H1 (cell line): ENCODE measurements around the gene C19orf85. TPM values are rescaled to one million over a fixed set of nuclear protein-coding genes. Genes with fewer than 3 reads are reported as not detected.

Experiments
- BACH1 ChIP-seq: IDR thresholded peaks from 2 replicates; pipeline ENCODE4 v1.6.1; 2012; ENCODE audit warnings: low read length, improper control_type of control experiment
- EGR1 ChIP-seq: IDR thresholded peaks from 2 replicates; pipeline ENCODE4 v1.6.1; 2011; ENCODE audit warnings: low read depth, low read length, borderline replicate concordance
- EP300 ChIP-seq, 2 experiments: IDR thresholded peaks; 1 replicate in 1 of 2; 2 replicates in 1 of 2; pipeline ENCODE4 v1.6.1; 2011 to 2012; ENCODE audit warnings: low read depth in 2 of 2, low read length in 2 of 2, mild to moderate bottlenecking in 2 of 2, borderline replicate concordance in 1 of 2, inconsistent platforms in 1 of 2, moderate library complexity in 1 of 2
- NANOG ChIP-seq: IDR thresholded peaks from 2 replicates; pipeline ENCODE4 v1.6.1; 2011; ENCODE audit warnings: low read length, low read depth, mild to moderate bottlenecking, inconsistent platforms; ENCODE audit not compliant: insufficient read depth, poor library complexity, severe bottlenecking
- PHF8 ChIP-seq: fragments of 200-600 bp; sonication (generic); conservative IDR thresholded peaks from 2 replicates; pipeline ENCODE4 v1.7.1; 2012; ENCODE audit warnings: low read depth, mild to moderate bottlenecking, inconsistent platforms, low read length, moderate library complexity
- RBBP5 ChIP-seq: IDR thresholded peaks from 2 replicates; pipeline ENCODE4 v1.7.1; 2012; ENCODE audit warnings: low read depth, mild to moderate bottlenecking, inconsistent platforms, low read length, moderate library complexity, borderline replicate concordance
- SIN3A ChIP-seq, 2 experiments: IDR thresholded peaks in 1 of 2; conservative IDR thresholded peaks in 1 of 2; 2 replicates each; pipeline ENCODE4 v1.6.1; 2011 to 2012; ENCODE audit warnings: low read length in 2 of 2, improper control_type of control experiment in 1 of 2, low read depth in 1 of 2, mild to moderate bottlenecking in 1 of 2
- TAF7 ChIP-seq: optimal IDR thresholded peaks from 2 replicates; pipeline ENCODE3; 2011; ENCODE audit warnings: low read depth, mild to moderate bottlenecking, inconsistent platforms, low read length, moderate library complexity, borderline replicate concordance
- TBP ChIP-seq: IDR thresholded peaks from 2 replicates; pipeline ENCODE4 v1.6.1; 2011; ENCODE audit warnings: low read depth, low read length, improper control_type of control experiment
- polyA plus RNA-seq, 7 experiments: library from polyadenylated mRNA; depleted of rRNA in 3 of 7; stranded (reverse) in 5 of 7; unstranded in 2 of 7; fragments of >200 nt in 5 of 7; fragments of 200-250 nt in 2 of 7; gene quantifications; 1 replicate in 5 of 7; 2 replicates in 1 of 7; 4 replicates in 1 of 7; pipeline versions ENCODE4 v1.2.1 to v1.2.3, GENCODE V29; 2011 to 2013; ENCODE audit warnings: missing spikeins in 2 of 7, mixed read lengths in 2 of 7
- total RNA-seq: library from RNA; stranded (reverse); fragmentation: NEBNext Ultra II Directional; extraction: Animal tissue kit (Norgen Biotek cat#: 25700); gene quantifications from 2 replicates; pipeline ENCODE4 v1.2.1, GENCODE V29; 2021
- TF ChIP-seq, protein P1 (sequence below): fragments of 300-600 bp; sonication (generic); IDR thresholded peaks from 2 replicates; pipeline ENCODE4 v1.7.1; 2012; ENCODE audit warnings: low read length, moderate library complexity, mild to moderate bottlenecking, inconsistent platforms; ENCODE audit not compliant: insufficient replicate concordance

Gene C19orf85
- total and polyA plus RNA-seq, 2 of the 8 experiments (the other 6 are each of a cell fraction or from before 2014, with no cell fraction given): 2.2 to 3.2 TPM

GRCh38 chr19:55455576-55456235, 8.8 kb downstream of the C19orf85 start (continued):
- TF ChIP-seq, protein P1, sequence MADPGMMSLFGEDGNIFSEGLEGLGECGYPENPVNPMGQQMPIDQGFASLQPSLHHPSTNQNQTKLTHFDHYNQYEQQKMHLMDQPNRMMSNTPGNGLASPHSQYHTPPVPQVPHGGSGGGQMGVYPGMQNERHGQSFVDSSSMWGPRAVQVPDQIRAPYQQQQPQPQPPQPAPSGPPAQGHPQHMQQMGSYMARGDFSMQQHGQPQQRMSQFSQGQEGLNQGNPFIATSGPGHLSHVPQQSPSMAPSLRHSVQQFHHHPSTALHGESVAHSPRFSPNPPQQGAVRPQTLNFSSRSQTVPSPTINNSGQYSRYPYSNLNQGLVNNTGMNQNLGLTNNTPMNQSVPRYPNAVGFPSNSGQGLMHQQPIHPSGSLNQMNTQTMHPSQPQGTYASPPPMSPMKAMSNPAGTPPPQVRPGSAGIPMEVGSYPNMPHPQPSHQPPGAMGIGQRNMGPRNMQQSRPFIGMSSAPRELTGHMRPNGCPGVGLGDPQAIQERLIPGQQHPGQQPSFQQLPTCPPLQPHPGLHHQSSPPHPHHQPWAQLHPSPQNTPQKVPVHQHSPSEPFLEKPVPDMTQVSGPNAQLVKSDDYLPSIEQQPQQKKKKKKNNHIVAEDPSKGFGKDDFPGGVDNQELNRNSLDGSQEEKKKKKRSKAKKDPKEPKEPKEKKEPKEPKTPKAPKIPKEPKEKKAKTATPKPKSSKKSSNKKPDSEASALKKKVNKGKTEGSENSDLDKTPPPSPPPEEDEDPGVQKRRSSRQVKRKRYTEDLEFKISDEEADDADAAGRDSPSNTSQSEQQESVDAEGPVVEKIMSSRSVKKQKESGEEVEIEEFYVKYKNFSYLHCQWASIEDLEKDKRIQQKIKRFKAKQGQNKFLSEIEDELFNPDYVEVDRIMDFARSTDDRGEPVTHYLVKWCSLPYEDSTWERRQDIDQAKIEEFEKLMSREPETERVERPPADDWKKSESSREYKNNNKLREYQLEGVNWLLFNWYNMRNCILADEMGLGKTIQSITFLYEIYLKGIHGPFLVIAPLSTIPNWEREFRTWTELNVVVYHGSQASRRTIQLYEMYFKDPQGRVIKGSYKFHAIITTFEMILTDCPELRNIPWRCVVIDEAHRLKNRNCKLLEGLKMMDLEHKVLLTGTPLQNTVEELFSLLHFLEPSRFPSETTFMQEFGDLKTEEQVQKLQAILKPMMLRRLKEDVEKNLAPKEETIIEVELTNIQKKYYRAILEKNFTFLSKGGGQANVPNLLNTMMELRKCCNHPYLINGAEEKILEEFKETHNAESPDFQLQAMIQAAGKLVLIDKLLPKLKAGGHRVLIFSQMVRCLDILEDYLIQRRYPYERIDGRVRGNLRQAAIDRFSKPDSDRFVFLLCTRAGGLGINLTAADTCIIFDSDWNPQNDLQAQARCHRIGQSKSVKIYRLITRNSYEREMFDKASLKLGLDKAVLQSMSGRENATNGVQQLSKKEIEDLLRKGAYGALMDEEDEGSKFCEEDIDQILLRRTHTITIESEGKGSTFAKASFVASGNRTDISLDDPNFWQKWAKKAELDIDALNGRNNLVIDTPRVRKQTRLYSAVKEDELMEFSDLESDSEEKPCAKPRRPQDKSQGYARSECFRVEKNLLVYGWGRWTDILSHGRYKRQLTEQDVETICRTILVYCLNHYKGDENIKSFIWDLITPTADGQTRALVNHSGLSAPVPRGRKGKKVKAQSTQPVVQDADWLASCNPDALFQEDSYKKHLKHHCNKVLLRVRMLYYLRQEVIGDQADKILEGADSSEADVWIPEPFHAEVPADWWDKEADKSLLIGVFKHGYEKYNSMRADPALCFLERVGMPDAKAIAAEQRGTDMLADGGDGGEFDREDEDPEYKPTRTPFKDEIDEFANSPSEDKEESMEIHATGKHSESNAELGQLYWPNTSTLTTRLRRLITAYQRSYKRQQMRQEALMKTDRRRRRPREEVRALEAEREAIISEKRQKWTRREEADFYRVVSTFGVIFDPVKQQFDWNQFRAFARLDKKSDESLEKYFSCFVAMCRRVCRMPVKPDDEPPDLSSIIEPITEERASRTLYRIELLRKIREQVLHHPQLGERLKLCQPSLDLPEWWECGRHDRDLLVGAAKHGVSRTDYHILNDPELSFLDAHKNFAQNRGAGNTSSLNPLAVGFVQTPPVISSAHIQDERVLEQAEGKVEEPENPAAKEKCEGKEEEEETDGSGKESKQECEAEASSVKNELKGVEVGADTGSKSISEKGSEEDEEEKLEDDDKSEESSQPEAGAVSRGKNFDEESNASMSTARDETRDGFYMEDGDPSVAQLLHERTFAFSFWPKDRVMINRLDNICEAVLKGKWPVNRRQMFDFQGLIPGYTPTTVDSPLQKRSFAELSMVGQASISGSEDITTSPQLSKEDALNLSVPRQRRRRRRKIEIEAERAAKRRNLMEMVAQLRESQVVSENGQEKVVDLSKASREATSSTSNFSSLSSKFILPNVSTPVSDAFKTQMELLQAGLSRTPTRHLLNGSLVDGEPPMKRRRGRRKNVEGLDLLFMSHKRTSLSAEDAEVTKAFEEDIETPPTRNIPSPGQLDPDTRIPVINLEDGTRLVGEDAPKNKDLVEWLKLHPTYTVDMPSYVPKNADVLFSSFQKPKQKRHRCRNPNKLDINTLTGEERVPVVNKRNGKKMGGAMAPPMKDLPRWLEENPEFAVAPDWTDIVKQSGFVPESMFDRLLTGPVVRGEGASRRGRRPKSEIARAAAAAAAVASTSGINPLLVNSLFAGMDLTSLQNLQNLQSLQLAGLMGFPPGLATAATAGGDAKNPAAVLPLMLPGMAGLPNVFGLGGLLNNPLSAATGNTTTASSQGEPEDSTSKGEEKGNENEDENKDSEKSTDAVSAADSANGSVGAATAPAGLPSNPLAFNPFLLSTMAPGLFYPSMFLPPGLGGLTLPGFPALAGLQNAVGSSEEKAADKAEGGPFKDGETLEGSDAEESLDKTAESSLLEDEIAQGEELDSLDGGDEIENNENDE: no peak
- TF ChIP-seq RBBP5: no peak
- TF ChIP-seq EGR1: no peak
- no peak for TF ChIP-seq SIN3A (conservative IDR thresholded peaks at IDR 0.05 in 1 of 2, IDR thresholded peaks at IDR 0.05 in 1 of 2; ENCODE audit: low read depth in 1 of 2, low read length in 2 of 2)
- no peak for TF ChIP-seq NANOG
- no peak for TF ChIP-seq TAF7
- no peak for TF ChIP-seq EP300 (IDR thresholded peaks at IDR 0.05; ENCODE audit: borderline replicate concordance in 1 of 2, low read depth in 2 of 2, low read length in 2 of 2)
- no peak for TF ChIP-seq TBP
- no peak for TF ChIP-seq BACH1
- TF ChIP-seq PHF8: no peak
